ENCODE data around the gene MLYCD. TPM values are rescaled to one million over a fixed set of nuclear protein-coding genes. Genes with fewer than 3 reads are reported as not detected.

MLYCD gene
- total RNA-seq, 1 donor from 2014 or later = 5.3 TPM

GRCh38 chr16:83931556-83931955 is 32.6 kb downstream of the MLYCD start:
- no peak overlapping the region for H3K27ac Mint-ChIP-seq (ENCODE audit: unreplicated experiment)
- TF ChIP-seq CTCF (IDR thresholded peaks at IDR 0.05) = no peak
- no peaks in the 10 kb centered on the region for H3K9me3 Mint-ChIP-seq (ENCODE audit: unreplicated experiment)
- peaks cover 6% of the 10 kb centered on the region for H3K27me3 Mint-ChIP-seq (ENCODE audit: unreplicated experiment)
- no peak overlapping the region for H3K4me3 Mint-ChIP-seq (ENCODE audit: unreplicated experiment)
- H3K4me1 Mint-ChIP-seq (ENCODE audit: unreplicated experiment) = peaks cover 5% of the 10 kb centered on the region
- peaks cover 4% of the 10 kb centered on the region for H3K36me3 Mint-ChIP-seq (ENCODE audit: unreplicated experiment)
- no peak for DNase-seq (ENCODE audit: extremely low spot score, unreplicated experiment)

- Mint-ChIP-seq H3K4me1 (ENCODE audit: unreplicated experiment) (no peaks in the 10 kb centered on the region), H3K9me3 (ENCODE audit: unreplicated experiment) (no peaks in the 10 kb centered on the region), H3K27ac (ENCODE audit: unreplicated experiment) (no peak overlapping the region), H3K4me3 (ENCODE audit: unreplicated experiment) (no peak overlapping the region), H3K27me3 (ENCODE audit: unreplicated experiment) (peaks cover 6% of the 10 kb centered on the region), H3K36me3 (ENCODE audit: unreplicated experiment) (peaks cover 4% of the 10 kb centered on the region)
- no peak for TF ChIP-seq CTCF (IDR thresholded peaks at IDR 0.05)
- DNase-seq (ENCODE audit: extremely low spot score, unreplicated experiment) = no peak
Measured at GRCh38 chr16:83932304-83932703, 33.4 kb downstream of the MLYCD start.

GRCh38 chr16:83932955-83933673 is 34.2 kb downstream of the MLYCD start:
- DNase-seq (ENCODE audit: extremely low spot score, unreplicated experiment) = no peak
- Mint-ChIP-seq H3K36me3 (ENCODE audit: unreplicated experiment) (peaks cover 4% of the 10 kb centered on the region), H3K27ac (ENCODE audit: unreplicated experiment) (no peak overlapping the region), H3K9me3 (ENCODE audit: unreplicated experiment) (no peaks in the 10 kb centered on the region), H3K27me3 (ENCODE audit: unreplicated experiment) (peaks cover 6% of the 10 kb centered on the region), H3K4me1 (ENCODE audit: unreplicated experiment) (no peaks in the 10 kb centered on the region), H3K4me3 (ENCODE audit: unreplicated experiment) (no peak overlapping the region)
- no peak for TF ChIP-seq CTCF (IDR thresholded peaks at IDR 0.05)

- peaks cover 4% of the 10 kb centered on the region for H3K36me3 Mint-ChIP-seq (ENCODE audit: unreplicated experiment)
- no peak overlapping the region for H3K4me3 Mint-ChIP-seq (ENCODE audit: unreplicated experiment)
- TF ChIP-seq CTCF (IDR thresholded peaks at IDR 0.05) = no peak
- no peaks in the 10 kb centered on the region for H3K4me1 Mint-ChIP-seq (ENCODE audit: unreplicated experiment)
- no peaks in the 10 kb centered on the region for H3K9me3 Mint-ChIP-seq (ENCODE audit: unreplicated experiment)
- H3K27me3 Mint-ChIP-seq (ENCODE audit: unreplicated experiment) = peaks cover 6% of the 10 kb centered on the region
- DNase-seq (ENCODE audit: extremely low spot score, unreplicated experiment) = no peak
- H3K27ac Mint-ChIP-seq (ENCODE audit: unreplicated experiment) = no peak overlapping the region
Measured at GRCh38 chr16:83933885-83934683, 35.2 kb downstream of the MLYCD start.

- no peak for TF ChIP-seq CTCF (IDR thresholded peaks at IDR 0.05)
- Mint-ChIP-seq H3K27ac (ENCODE audit: unreplicated experiment) (no peak overlapping the region), H3K4me3 (ENCODE audit: unreplicated experiment) (no peak overlapping the region), H3K4me1 (ENCODE audit: unreplicated experiment) (no peaks in the 10 kb centered on the region), H3K36me3 (ENCODE audit: unreplicated experiment) (peaks cover 4% of the 10 kb centered on the region), H3K9me3 (ENCODE audit: unreplicated experiment) (no peaks in the 10 kb centered on the region), H3K27me3 (ENCODE audit: unreplicated experiment) (peaks cover 6% of the 10 kb centered on the region)
- no peak for DNase-seq (ENCODE audit: extremely low spot score, unreplicated experiment)
Measured at GRCh38 chr16:83934684-83934977, 35.7 kb downstream of the MLYCD start.

All from osteocyte (in vitro differentiated cells).